ENCODE results near the gene DCUN1D1.

The DCUN1D1 gene

GRCh38 chr3:182911782-182912111 is 68.6 kb downstream of the DCUN1D1 start:
- TF ChIP-seq CTCF (conservative IDR thresholded peaks at IDR 0.05; ENCODE audit: low read depth, low read length) = no peak
- no peak for DNase-seq (ENCODE audit: low read depth)
- H3K4me3 ChIP-seq (ENCODE audit: low read length) = no peak overlapping the region

GRCh38 chr3:182910936-182911781 is 69.2 kb downstream of the DCUN1D1 start:
- no peak for DNase-seq (ENCODE audit: low read depth)
- TF ChIP-seq CTCF (conservative IDR thresholded peaks at IDR 0.05; ENCODE audit: low read depth, low read length) = no peak
- no peak overlapping the region for H3K4me3 ChIP-seq (ENCODE audit: low read length)

GRCh38 chr3:182909318-182910040 is 70.9 kb downstream of the DCUN1D1 start:
- DNase-seq (ENCODE audit: low read depth) = no peak
- no peak overlapping the region for H3K4me3 ChIP-seq (ENCODE audit: low read length)
- TF ChIP-seq CTCF (conservative IDR thresholded peaks at IDR 0.05; ENCODE audit: low read depth, low read length) = peak; percentile 56

- TF ChIP-seq CTCF (conservative IDR thresholded peaks at IDR 0.05; ENCODE audit: low read depth, low read length) = no peak
- H3K4me3 ChIP-seq (ENCODE audit: low read length) = no peak overlapping the region
- DNase-seq (ENCODE audit: low read depth) = no peak
These were observed 71.9 kb downstream of the DCUN1D1 start for GRCh38 chr3:182908471-182908870.

- DNase-seq (ENCODE audit: low read depth) = no peak
- TF ChIP-seq CTCF (conservative IDR thresholded peaks at IDR 0.05; ENCODE audit: low read depth, low read length) = no peak
These were observed 74.3 kb downstream of the DCUN1D1 start for GRCh38 chr3:182906036-182906435.

GRCh38 chr3:182905623-182906022 is 74.7 kb downstream of the DCUN1D1 start:
- no peak for TF ChIP-seq CTCF (conservative IDR thresholded peaks at IDR 0.05; ENCODE audit: low read depth, low read length)
- no peak for DNase-seq (ENCODE audit: low read depth)
- no peak overlapping the region for H3K4me3 ChIP-seq (ENCODE audit: low read length)

More at GRCh38 chr3:182906036-182906435, 74.3 kb downstream of the DCUN1D1 start:
- no peak overlapping the region for H3K4me3 ChIP-seq (ENCODE audit: low read length)
